Measurements from ENCODE around the gene TMEM80. TPM values are rescaled to one million over a fixed set of nuclear protein-coding genes. Genes with fewer than 3 reads are reported as not detected.
A peak's percentile ranks its signal among the peaks of the same experiment; 100 is the strongest.
"Not testable (repeated sequence)": the region's sequence is repeated elsewhere in the genome, so short reads cannot be mapped to it uniquely, and the experiment has no call there.

TMEM80 gene
- total RNA-seq, 1 donor = 17.4 TPM

DNA sequence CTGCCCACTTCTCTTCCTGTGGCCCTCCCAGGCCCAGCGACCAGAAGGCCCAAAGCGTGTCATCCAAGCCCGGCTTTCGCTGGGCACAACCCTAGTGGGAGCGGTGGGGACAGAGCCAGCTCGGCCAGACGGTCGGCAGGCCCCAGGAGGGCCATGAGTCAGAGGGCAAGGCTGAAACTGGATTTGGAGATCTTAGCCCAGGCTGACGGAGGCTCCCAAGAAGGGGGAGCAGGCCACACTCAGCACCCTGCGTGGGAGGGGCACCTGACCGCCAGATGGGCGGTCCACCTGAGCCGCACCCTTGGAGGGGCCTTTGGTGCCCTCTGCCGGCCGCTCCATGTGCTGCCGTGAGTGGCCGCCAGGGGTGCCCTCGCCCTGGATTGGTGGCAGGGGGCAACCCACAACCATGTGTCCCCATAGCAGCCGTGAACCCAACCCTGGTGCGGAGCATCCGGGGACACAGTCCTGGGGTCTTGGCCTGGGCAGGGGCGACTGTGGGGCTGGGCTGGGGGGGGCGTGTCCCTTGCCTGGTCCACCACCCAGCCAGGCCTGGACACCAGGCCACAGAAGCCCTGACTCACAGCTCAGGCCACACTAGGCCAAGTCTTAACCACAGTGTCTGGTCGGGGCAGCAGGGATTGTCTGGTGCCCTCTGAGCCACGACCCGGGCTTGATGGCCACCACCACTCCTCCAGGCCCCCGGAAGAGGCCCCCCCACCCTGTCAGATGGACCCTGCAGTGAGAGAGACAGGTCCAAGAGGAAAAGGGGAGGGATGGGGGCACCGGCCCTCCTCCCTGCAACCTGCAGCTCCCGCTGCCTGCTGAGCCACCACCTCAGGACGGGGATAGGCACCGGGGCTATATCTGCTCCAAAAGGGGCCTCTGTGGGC, 32.5 kb downstream of the TMEM80 start:
- H3K27ac ChIP-seq (ENCODE audit: low read depth, low read length) = peak overlapping the region; percentile 44
- DNase-seq (ENCODE audit: insufficient read length, low spot score, missing footprints) = peak; percentile 100

GRCh38 chr11:728901-729491, 33.4 kb downstream of the TMEM80 start:
- no peaks in the 10 kb centered on the region for H3K9me3 ChIP-seq (ENCODE audit: low read depth, low read length)
- TF ChIP-seq, protein P1, sequence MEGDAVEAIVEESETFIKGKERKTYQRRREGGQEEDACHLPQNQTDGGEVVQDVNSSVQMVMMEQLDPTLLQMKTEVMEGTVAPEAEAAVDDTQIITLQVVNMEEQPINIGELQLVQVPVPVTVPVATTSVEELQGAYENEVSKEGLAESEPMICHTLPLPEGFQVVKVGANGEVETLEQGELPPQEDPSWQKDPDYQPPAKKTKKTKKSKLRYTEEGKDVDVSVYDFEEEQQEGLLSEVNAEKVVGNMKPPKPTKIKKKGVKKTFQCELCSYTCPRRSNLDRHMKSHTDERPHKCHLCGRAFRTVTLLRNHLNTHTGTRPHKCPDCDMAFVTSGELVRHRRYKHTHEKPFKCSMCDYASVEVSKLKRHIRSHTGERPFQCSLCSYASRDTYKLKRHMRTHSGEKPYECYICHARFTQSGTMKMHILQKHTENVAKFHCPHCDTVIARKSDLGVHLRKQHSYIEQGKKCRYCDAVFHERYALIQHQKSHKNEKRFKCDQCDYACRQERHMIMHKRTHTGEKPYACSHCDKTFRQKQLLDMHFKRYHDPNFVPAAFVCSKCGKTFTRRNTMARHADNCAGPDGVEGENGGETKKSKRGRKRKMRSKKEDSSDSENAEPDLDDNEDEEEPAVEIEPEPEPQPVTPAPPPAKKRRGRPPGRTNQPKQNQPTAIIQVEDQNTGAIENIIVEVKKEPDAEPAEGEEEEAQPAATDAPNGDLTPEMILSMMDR (IDR thresholded peaks at IDR 0.05; ENCODE audit: extremely low read depth, low read depth, low read length) = no peak
- H3K79me2 ChIP-seq (ENCODE audit: insufficient read depth, low read length) = no peaks in the 10 kb centered on the region
- no peak overlapping the region for H3K27ac ChIP-seq (ENCODE audit: low read depth, low read length)
- H2AFZ ChIP-seq (ENCODE audit: low read length) = no peak overlapping the region
- H3K27me3 ChIP-seq (ENCODE audit: insufficient read depth, low read length) = peaks cover 9% of the 10 kb centered on the region
- no peak overlapping the region for H3K4me3 ChIP-seq (ENCODE audit: insufficient read depth, low read length)
- no peaks in the 10 kb centered on the region for H3K36me3 ChIP-seq (ENCODE audit: insufficient read depth, low read length)
- H3K4me2 ChIP-seq (ENCODE audit: insufficient read depth, low read length) = no peak overlapping the region
- peak; percentile 67 for DNase-seq (ENCODE audit: insufficient read length, low spot score, missing footprints)
- H4K20me1 ChIP-seq (ENCODE audit: insufficient read depth, low read length) = no peaks in the 10 kb centered on the region
- peaks cover 18% of the 10 kb centered on the region for H3K4me1 ChIP-seq (ENCODE audit: insufficient read depth, low read length)

More for the DNA sequence above, 32.5 kb downstream of the TMEM80 start:
- Histone ChIP-seq H4K20me1 (ENCODE audit: insufficient read depth, low read length) (no peaks in the 10 kb centered on the region), H3K79me2 (ENCODE audit: insufficient read depth, low read length) (no peaks in the 10 kb centered on the region), H3K4me2 (ENCODE audit: insufficient read depth, low read length) (peak overlapping the region; percentile 46), H3K4me3 (ENCODE audit: insufficient read depth, low read length) (no peak overlapping the region), H3K36me3 (ENCODE audit: insufficient read depth, low read length) (no peaks in the 10 kb centered on the region), H2AFZ (ENCODE audit: low read length) (no peak overlapping the region), H3K27me3 (ENCODE audit: insufficient read depth, low read length) (peaks cover 8% of the 10 kb centered on the region), H3K4me1 (ENCODE audit: insufficient read depth, low read length) (peaks cover 18% of the 10 kb centered on the region), H3K9me3 (ENCODE audit: low read depth, low read length) (no peaks in the 10 kb centered on the region)
- TF ChIP-seq, protein P1 (IDR thresholded peaks at IDR 0.05; ENCODE audit: extremely low read depth, low read depth, low read length) = peak; percentile 87

- H3K4me1 ChIP-seq (ENCODE audit: insufficient read depth, low read length) = peaks cover 18% of the 10 kb centered on the region
- no peaks in the 10 kb centered on the region for H3K79me2 ChIP-seq (ENCODE audit: insufficient read depth, low read length)
- H3K4me2 ChIP-seq (ENCODE audit: insufficient read depth, low read length) = no peak overlapping the region
- H3K36me3 ChIP-seq (ENCODE audit: insufficient read depth, low read length) = no peaks in the 10 kb centered on the region
- no peak overlapping the region for H3K4me3 ChIP-seq (ENCODE audit: insufficient read depth, low read length)
- TF ChIP-seq, protein P1 (IDR thresholded peaks at IDR 0.05; ENCODE audit: extremely low read depth, low read depth, low read length) = no peak
- H2AFZ ChIP-seq (ENCODE audit: low read length) = no peak overlapping the region
- peaks cover 9% of the 10 kb centered on the region for H3K27me3 ChIP-seq (ENCODE audit: insufficient read depth, low read length)
- DNase-seq (ENCODE audit: insufficient read length, low spot score, missing footprints) = peak; percentile 54
- no peaks in the 10 kb centered on the region for H4K20me1 ChIP-seq (ENCODE audit: insufficient read depth, low read length)
- no peaks in the 10 kb centered on the region for H3K9me3 ChIP-seq (ENCODE audit: low read depth, low read length)
- H3K27ac ChIP-seq (ENCODE audit: low read depth, low read length) = no peak overlapping the region
Measured at GRCh38 chr11:729492-730074, 34.0 kb downstream of the TMEM80 start.

DNA sequence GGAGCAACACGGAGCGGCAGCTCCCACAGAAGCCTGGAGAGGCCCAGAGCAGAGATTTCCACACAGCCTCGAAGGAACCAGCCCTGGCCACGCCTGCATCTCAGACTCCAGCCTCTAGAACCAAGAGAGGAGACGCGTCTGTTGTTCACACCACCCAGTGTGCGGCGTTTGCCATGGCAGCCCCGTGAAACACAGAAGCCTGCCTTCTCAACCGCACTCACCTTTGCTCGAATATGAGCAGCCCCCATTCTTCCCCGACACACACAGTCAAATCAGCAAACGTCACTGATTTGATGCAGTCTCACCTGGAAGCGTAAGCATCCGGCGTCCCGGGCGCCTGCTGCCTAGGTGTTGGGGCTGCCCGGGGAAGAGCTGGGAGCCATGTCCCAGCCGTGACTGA, 37.5 kb downstream of the TMEM80 start:
- H3K9me3 ChIP-seq (ENCODE audit: low read depth, low read length) = no peaks in the 10 kb centered on the region
- no peaks in the 10 kb centered on the region for H4K20me1 ChIP-seq (ENCODE audit: insufficient read depth, low read length)
- TF ChIP-seq, protein P1 (IDR thresholded peaks at IDR 0.05; ENCODE audit: extremely low read depth, low read depth, low read length) = no peak
- no peaks in the 10 kb centered on the region for H3K36me3 ChIP-seq (ENCODE audit: insufficient read depth, low read length)
- no peak overlapping the region for H3K4me2 ChIP-seq (ENCODE audit: insufficient read depth, low read length)
- no peak overlapping the region for H2AFZ ChIP-seq (ENCODE audit: low read length)
- H3K4me1 ChIP-seq (ENCODE audit: insufficient read depth, low read length) = peaks cover 11% of the 10 kb centered on the region
- H3K79me2 ChIP-seq (ENCODE audit: insufficient read depth, low read length) = no peaks in the 10 kb centered on the region
- DNase-seq (ENCODE audit: insufficient read length, low spot score, missing footprints) = peak; percentile 70
- peaks cover 14% of the 10 kb centered on the region for H3K27me3 ChIP-seq (ENCODE audit: insufficient read depth, low read length)
- H3K4me3 ChIP-seq (ENCODE audit: insufficient read depth, low read length) = no peak overlapping the region
- no peak overlapping the region for H3K27ac ChIP-seq (ENCODE audit: low read depth, low read length)

DNA sequence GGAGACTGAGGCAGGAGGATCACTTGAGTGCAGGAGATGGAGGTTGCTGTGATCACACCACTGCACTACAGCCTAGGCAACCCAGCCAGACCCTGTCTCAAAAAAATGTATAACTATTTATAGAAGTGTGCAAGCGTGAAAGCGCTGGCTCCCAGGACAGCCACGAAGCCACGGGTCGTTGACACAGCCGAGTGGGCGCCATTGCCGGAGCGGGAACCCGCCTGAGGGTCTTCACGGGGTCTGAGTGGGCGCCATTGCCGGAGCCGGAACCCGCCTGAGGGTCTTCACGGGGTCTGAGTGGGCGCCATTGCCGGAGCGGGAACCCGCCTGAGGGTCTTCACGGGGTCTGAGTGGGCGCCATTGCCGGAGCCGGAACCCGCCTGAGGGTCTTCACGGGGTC, 38.9 kb downstream of the TMEM80 start:
- H3K4me1 ChIP-seq (ENCODE audit: insufficient read depth, low read length); H3K79me2 ChIP-seq (ENCODE audit: insufficient read depth, low read length): not testable (repeated sequence)
- peaks cover 15% of the 10 kb centered on the region for H3K27me3 ChIP-seq (ENCODE audit: insufficient read depth, low read length)

More for the DNA sequence above, 38.9 kb downstream of the TMEM80 start:
- DNase-seq (ENCODE audit: insufficient read length, low spot score, missing footprints) = peak; percentile 22
- not testable (repeated sequence) for H3K36me3 ChIP-seq (ENCODE audit: insufficient read depth, low read length); H3K4me2 ChIP-seq (ENCODE audit: insufficient read depth, low read length); H2AFZ ChIP-seq (ENCODE audit: low read length); H4K20me1 ChIP-seq (ENCODE audit: insufficient read depth, low read length); H3K27ac ChIP-seq (ENCODE audit: low read depth, low read length); H3K9me3 ChIP-seq (ENCODE audit: low read depth, low read length); H3K4me3 ChIP-seq (ENCODE audit: insufficient read depth, low read length)

Data from osteoblast (primary cell).